Activated T-helper 1 cell treated with Interleukin-2 at 50 U/mL for 16 hours (primary cell): Measurements from ENCODE around the gene EGLN2.
"Not testable (repeated sequence)": the region's sequence is repeated elsewhere in the genome, so short reads cannot be mapped to it uniquely, and the experiment has no call there.

ENCODE experiments used
- DNase-seq: peaks from one replicate; pipeline ENCODE4 v3.0.0-alpha.2; 2020; ENCODE audit warnings: low read depth

EGLN2 gene

DNA sequence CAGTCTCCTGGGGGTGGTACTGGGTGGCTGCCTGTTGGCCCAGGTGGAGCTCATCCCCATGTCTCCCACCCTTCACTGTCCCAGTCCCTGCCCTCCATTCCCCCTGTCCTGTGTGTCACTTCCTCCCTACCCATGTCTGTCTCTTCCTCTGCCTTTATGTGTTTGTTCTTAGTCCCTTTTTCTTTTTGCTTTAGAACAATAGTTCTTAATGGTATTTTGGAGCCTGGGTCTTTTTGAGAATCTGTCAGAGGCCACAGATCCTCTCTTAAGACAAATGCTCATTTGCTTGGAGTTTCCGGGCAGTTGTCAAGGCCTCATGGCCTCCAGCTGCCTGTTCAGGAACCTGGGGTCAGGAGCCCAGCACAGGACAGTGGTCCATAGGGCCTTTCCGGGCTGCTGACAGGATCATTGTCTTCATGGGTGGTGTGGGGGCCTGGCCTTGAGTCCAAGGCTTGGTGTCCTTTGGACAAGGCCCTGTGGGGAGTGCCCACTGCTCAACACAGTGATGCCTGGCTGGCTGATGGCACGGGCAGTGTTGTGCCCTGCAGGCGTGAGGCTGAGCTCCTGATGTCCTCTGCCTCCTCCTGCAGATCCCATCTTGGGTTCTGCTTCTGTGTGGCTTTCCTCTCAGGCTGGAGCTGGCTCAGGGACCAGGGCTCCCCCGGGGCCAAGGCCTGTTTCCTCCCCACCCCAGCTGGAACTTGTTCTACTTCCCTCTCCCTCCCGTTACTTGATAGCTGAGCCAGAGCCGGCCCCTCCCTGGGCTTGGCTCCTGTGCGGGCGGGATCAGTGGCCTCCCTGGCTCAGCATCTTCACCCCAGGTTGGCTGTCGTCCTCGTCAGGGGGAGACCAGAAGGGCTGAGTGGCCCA, 3.5 kb downstream of the EGLN2 start:
- no peak for DNase-seq

GRCh38 chr19:40803170-40803856, 4.3 kb downstream of the EGLN2 start:
- DNase-seq, result no peak

- DNase-seq, result peak; percentile 57
These were observed 5.1 kb downstream of the EGLN2 start for GRCh38 chr19:40803857-40804782.

- DNase-seq, result no peak
These were observed 5.8 kb downstream of the EGLN2 start for GRCh38 chr19:40804783-40805242.

GRCh38 chr19:40805258-40805868, 6.4 kb downstream of the EGLN2 start:
- DNase-seq, result peak; percentile 40

GRCh38 chr19:40806423-40807146, 7.6 kb downstream of the EGLN2 start:
- peak; percentile 65 for DNase-seq

DNA sequence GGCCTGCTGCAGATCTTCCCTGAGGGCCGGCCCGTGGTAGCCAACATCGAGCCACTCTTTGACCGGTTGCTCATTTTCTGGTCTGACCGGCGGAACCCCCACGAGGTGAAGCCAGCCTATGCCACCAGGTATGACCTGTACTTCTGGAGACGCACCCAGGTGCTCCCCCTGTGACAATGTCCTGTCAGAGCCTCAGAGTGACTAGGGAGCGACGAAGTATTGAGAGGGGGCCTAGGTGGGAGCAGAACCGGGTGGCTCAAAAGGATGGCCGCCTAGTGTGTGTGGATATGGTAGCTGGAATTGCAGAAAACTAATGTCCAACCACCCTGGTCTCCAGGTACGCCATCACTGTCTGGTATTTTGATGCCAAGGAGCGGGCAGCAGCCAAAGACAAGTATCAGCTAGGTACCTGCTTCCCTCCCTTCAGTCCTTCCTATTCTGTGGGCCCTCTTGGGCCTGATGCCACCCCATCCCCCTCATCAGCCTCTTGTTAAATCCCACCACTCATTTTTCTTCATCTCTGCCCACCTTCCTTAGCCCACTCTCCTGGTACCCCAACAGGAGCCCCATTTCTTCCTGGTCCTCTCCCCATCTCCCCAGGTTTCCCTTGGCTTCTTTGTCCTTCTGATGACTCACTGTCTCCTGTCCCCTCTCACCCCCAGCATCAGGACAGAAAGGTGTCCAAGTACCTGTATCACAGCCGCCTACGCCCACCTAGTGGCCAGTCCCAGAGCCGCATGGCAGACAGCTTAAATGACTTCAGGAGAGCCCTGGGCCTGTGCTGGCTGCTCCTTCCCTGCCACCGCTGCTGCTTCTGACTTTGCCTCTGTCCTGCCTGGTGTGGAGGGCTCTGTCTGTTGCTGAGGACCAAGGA, 8.4 kb downstream of the EGLN2 start:
- DNase-seq, result no peak

DNA sequence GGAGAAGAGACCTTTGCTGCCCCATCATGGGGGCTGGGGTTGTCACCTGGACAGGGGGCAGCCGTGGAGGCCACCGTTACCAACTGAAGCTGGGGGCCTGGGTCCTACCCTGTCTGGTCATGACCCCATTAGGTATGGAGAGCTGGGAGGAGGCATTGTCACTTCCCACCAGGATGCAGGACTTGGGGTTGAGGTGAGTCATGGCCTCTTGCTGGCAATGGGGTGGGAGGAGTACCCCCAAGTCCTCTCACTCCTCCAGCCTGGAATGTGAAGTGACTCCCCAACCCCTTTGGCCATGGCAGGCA, 9.0 kb downstream of the EGLN2 start:
- DNase-seq, result no peak

DNA sequence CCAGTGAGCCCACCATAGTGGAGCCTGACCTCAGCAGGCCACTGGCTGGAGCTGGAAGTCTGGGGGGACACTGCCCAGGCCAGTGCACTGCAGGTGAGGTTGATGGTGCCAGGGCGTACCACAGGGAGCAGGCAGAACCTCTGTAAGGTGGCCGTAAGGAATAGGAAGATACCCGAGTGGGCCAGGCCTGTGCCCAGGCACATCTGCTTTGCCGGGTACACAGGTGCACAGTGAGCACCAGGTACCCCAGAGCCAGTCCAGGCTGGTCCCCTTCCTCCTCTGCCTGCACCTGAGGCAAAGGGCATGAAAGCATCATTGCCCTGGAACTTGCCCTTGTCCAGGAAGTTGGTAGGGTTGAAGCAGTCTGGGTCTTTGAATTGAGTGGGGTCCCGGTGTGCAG, 9.5 kb downstream of the EGLN2 start:
- no peak for DNase-seq

DNA sequence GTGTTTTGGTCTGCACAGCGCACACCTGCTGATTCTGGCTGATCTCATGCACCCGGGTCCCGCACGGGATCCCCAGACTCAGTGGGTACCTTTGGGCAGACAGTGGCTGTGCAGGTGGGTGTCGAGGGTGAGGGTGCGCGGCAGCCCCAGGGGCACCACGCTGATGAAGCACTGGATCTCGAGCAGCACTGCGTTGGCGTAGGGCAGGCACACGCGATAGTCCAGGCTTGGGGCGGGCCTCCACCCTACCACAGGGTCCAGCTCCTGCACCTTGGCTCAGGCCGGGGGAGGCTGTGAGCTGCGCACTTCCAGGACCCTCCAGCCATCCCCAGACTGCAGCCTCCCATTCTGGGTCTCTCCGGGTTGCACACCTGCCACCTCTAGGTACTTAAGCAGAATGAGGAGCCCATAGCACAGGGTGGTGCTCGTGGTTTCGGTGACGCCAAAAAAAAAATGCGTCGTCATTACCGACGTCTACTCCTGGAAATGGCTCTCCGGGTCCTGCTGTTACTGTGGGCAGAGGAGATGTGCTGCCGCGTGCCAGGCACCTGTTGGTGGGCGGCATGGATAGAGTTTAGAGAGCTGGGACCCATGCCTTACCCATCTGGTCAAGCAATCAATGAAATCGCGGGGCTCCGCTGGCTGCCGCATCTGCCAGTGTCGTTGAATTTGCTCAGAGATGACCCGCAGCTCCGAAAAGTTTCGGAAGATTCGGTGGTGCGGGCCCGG, 10.5 kb downstream of the EGLN2 start:
- DNase-seq, result no peak

DNA sequence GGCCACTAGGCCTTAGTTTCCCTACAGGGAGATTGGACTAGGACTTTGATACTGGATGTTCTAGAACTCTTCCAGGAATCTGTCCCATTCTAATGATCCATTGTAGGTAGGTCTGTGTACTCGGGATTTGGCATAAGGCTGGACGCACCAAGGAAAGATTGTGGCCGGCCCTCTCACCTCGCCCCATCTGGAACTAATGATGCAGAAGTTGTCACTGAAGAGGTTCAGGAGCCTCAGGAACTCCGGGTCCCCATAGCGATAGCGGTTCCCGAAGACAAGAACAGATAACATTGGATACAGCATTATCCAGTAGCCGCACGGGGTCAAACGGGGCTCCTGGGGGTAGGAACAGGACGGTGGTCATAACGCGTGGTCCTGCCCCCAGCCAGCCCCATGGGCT, 11.2 kb downstream of the EGLN2 start:
- DNase-seq, result no peak

DNA sequence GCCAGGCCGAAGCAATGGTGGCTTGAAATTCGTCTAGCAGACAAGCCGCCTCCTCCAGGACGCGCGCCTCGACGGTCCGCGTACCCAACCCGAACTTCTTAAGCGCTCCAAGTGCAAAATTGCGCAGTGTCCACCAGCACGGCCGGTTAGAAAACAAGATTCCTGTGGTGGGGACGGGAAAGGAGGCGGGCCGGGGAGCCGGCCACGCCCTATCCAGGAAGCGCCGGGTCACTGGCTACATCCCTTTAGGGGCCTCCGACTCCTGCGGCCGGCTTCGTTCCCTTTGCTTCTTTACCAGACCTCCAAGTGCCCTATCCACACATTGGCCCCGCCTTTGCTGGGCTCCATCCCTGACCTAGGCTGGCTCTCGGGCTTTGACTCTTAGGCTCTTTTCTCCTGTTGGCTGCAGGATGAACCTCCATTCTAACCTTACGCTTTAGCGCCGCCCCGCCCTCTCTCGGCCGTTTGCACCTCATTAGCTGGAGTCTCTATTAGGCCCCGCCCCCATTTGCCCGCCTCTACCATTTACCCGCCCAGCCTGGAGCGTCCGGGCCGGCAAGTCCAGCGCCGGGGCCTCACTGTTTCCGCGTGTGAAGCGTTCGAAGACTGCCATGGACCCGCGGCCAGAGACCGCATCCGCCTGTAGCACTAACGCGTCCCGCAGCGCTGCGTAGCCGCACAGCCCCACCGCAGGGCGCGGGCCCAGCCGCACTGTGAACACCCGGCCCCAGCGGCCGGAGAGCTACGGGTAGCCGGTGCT, 11.8 kb downstream of the EGLN2 start:
- not testable (repeated sequence) for DNase-seq

DNA sequence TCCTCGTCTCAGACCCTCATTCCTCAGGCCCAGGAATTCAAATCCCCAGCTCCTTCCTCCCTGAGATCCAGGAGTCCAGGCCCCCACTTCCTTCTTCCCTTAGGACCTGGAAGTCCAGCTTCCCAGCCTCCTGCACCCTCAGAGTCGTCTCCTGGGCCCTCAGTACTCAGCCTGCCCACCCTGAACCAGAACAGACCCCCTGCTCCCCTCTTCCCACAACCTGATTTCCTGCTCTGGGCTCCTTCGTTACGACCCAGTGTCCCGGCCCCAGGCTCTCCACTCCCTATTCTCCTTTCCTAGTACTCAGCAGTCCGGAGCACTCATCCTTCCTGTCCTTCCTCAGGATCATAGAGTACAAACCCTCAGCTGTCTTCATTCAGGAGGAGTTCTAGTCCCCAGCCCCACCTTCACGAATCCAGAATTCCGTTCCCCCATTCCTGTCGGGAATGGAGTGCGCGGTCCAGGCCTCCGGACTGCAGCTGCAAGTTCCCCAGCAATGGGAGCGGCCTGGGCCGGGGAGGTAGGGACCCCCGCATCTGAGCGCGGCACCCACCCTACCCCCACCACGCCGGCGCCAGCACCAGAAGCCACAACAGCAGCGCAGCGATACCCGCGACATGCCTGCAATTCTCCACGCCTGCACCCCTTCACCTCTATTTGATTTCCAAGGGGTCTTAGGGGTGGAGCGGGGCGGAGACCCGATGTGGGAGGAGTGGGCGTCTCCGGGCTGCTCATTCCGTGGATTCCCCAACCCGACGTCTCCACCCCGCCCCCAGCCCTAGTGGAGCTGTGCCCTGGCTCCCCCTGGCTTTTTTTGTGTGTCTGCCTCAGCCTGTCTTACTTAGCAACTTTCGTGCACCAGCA, 12.7 kb downstream of the EGLN2 start:
- DNase-seq, result no peak

GRCh38 chr19:40812571-40812970, 13.6 kb downstream of the EGLN2 start:
- DNase-seq, result not testable (repeated sequence)

DNA sequence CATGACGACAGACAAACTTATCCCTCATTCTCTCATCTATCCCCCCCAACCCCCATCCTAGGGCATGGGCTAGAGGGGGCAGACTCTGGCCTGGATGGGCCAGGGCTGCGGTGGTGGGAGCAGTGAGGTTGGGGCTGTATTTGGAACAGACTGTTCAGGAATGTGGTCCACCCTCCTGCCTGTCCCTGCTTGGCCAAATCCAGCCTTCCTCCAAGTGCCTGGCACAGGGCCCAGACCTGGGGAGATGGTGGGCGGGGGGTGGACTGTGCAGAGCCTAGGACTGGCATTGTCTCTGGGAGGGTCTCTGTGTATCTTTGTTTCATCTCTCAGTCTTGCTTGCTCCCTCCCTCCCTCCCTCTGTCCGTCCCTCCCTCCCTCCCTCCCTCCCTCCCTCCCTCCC, 14.2 kb downstream of the EGLN2 start:
- no peak for DNase-seq

- no peak for DNase-seq
These were observed 16.2 kb downstream of the EGLN2 start for GRCh38 chr19:40815223-40815622.

- DNase-seq, result peak; percentile 60
These were observed 19.7 kb downstream of the EGLN2 start for GRCh38 chr19:40818480-40819399.
